HG02840 (cell line): ENCODE data around the gene OR4D9.
"Not testable (repeated sequence)": the region's sequence is repeated elsewhere in the genome, so short reads cannot be mapped to it uniquely, and the experiment has no call there.

Experiments used
- ATAC-seq: cut with Tn5 transposase; IDR thresholded peaks from one replicate; pipeline ENCODE4 v1.9.1; 2021; ENCODE audit warnings: mild to moderate bottlenecking, moderate library complexity, moderate number of reproducible peaks; ENCODE audit not compliant: unreplicated experiment, low FRiP score

OR4D9 gene

GRCh38 chr11:59510941-59511589 lies at the start of gene OR4D9:
OR4D9 (plus strand) TSS chr11:59511539; CDS start chr11:59514913, 3,374 bp downstream.
- ATAC-seq, result no peak

GRCh38 chr11:59463190-59463641 lies 48.1 kb upstream of the OR4D9 start:
- no peak for ATAC-seq

GRCh38 chr11:59473015-59473414 lies 38.3 kb upstream of the OR4D9 start, which contains the start of gene OR4D10:
OR4D10 (plus strand) TSS chr11:59473315; CDS start chr11:59477430, 4,115 bp downstream.
- no peak for ATAC-seq

GRCh38 chr11:59475176-59475575 lies 36.2 kb upstream of the OR4D9 start:
- no peak for ATAC-seq

GRCh38 chr11:59479906-59480305 lies 31.4 kb upstream of the OR4D9 start:
- ATAC-seq, result no peak

- no peak for ATAC-seq
Observed at GRCh38 chr11:59480359-59480758, 31.0 kb upstream of the OR4D9 start.

GRCh38 chr11:59501931-59502330 lies 9.4 kb upstream of the OR4D9 start:
- ATAC-seq, result no peak

GRCh38 chr11:59503276-59503675 lies 8.1 kb upstream of the OR4D9 start, which contains the start of gene OR4D11:
OR4D11 (plus strand) TSS chr11:59503576; CDS start chr11:59503576, 0 bp downstream.
- ATAC-seq, result no peak

- ATAC-seq, result no peak
Observed at GRCh38 chr11:59511675-59512074, 336 bp downstream of the OR4D9 start.

- ATAC-seq, result not testable (repeated sequence)
Observed at GRCh38 chr11:59520139-59520538, 8.8 kb downstream of the OR4D9 start.

GRCh38 chr11:59520741-59521140 lies 9.4 kb downstream of the OR4D9 start:
- no peak for ATAC-seq

- ATAC-seq, result no peak
Observed at GRCh38 chr11:59523541-59523940, 12.2 kb downstream of the OR4D9 start.

GRCh38 chr11:59528711-59529110 lies 17.4 kb downstream of the OR4D9 start:
- no peak for ATAC-seq

GRCh38 chr11:59532620-59533019 lies 21.3 kb downstream of the OR4D9 start:
- no peak for ATAC-seq

GRCh38 chr11:59534676-59535075 lies 23.3 kb downstream of the OR4D9 start:
- no peak for ATAC-seq

GRCh38 chr11:59542142-59542810 lies 30.9 kb downstream of the OR4D9 start:
- no peak for ATAC-seq

GRCh38 chr11:59543713-59544112 lies 32.4 kb downstream of the OR4D9 start:
- not testable (repeated sequence) for ATAC-seq

- ATAC-seq, result no peak
Observed at GRCh38 chr11:59544869-59545178, 33.5 kb downstream of the OR4D9 start.

- ATAC-seq, result no peak
Observed at GRCh38 chr11:59545179-59546020, 34.1 kb downstream of the OR4D9 start.

GRCh38 chr11:59547605-59548308 lies 36.4 kb downstream of the OR4D9 start:
- ATAC-seq, result not testable (repeated sequence)

GRCh38 chr11:59548309-59548656 lies 36.9 kb downstream of the OR4D9 start:
- no peak for ATAC-seq
